EL (cell line): ENCODE results near the gene CSAD.
"Not testable (repeated sequence)": the region's sequence is repeated elsewhere in the genome, so short reads cannot be mapped to it uniquely, and the experiment has no call there.

Experiments used
- DNase-seq: peaks from one replicate; pipeline ENCODE4 v3.0.0-alpha.2; 2016

The CSAD gene

DNA sequence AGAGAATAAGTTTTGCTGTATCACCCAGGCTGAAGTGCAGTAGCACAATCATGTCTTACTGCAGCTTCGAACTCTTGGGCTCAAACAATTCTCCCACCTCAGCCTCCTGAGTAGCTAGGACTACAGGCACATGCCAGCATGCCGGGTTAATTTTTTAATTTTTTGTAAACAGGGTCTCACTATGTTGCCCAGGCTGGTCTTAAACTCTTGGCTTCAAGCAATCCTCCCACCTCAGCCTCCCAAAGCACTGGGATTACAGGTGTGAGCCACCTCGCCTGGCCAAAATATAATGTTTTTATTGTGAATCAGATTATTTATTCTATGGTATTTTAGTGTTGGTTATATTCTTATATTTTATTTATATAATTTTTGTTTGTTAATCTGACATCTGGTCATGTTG lies 4.0 kb downstream of the CSAD start:
- DNase-seq: no peak

DNA sequence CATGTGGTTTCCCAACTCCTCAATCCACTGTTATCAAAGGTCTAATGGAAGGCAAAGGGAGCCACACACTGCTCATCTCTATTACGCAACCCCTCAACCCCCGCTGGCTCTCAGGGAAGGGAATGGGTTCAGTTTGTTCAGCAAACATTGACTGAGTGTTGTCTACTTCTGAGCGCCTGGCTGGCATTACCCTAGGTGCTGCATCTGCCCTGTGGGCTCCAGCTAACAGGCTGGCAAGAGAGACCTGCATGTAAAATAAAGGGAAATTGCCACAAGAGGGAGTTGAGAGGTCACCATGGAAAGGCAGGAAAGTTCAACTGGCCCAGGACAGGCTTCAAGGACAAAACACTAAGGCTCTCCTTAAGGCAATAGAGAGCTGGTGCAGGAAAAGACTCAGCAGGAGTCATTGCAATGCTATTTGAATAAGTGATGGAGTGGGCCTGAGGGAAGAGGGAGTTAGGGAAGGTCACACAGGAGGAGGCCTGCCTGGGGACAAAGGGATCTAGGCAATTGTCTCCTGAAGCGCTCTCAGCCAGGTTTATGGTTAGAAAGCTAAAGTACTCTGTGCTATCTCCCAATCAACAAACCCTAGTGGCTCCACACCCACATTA lies 5.7 kb downstream of the CSAD start:
- peak; percentile 65 for DNase-seq

DNA sequence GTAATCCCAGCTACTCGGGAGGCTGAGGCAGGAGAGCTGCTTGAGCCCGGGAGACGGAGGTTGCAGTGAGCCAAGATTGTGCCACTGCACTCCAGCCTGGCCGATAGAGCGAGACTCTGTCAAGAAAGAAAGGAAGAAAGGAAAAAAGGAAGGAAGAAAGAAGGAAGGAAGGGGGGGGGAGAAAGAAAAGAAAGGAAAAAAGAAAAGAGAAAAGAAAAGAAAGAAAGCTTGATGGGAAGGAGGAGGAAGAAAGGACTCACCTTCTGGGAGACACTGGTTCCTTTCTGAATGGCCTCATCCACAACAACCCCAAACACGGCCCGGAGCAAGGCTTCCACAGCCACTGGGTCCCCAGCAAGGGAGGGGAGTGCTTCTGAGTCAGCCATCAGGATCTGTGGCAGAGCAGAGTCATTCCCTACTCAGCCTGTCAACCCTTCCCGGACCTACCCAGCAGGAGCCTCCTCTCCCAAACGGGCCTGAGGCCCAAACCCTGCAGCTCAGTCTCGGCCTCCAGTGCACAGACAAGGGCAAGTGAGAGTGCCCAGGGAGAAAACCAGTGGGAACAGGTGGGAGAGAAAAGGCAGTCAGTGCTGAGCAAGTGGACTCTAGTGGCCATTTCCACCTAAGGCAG lies 7.5 kb downstream of the CSAD start:
- peak; percentile 70 for DNase-seq

DNA sequence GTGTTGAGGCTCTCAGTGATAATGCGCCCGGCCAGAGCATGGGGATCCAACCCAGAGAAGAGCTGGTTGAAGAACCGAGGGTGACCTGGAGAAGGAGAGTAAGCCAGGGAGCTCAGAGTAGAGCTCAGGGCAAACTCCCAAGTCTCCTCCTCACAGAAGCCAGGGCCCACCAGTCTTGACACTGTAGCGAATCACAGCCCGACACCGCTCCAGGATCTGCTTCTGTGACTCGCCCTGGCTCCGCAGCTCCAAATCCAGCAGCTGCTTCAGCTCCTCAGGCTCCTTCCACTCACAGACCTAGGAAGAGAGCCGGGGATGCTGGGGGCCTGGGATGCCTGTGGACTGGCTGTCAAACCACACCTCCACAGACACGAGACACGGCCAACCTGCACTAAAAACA lies 8.4 kb downstream of the CSAD start:
- peak; percentile 66 for DNase-seq

DNA sequence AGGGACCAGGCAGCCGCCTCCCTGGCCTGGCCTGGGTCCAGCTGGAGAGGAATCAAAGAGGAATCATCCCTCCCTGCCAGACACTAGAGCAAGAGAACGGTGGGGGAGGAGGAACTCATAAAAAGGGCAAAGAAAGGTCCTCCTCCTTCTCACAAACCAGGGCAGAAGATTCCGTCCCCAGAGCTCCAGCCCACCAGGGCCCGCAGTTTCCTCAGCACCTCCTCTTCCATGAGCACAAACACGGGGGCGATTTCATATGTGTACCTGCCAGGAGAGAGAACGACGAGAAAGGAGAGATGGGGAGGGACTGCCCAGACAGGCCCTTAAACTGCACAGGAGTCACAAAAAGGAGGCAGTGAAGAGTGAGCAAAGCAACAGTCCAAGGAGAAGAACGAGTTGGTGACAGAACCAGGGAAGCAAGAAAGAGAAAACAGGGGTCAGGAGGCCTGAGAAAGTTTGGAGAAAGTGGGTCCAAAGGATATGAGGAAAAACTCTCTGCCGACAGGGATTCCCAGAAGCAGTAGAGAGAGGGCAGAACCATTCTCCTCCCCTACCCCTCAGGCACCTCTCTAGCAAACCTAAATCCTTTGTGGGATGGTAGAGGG lies 8.9 kb downstream of the CSAD start:
- DNase-seq: no peak

DNA sequence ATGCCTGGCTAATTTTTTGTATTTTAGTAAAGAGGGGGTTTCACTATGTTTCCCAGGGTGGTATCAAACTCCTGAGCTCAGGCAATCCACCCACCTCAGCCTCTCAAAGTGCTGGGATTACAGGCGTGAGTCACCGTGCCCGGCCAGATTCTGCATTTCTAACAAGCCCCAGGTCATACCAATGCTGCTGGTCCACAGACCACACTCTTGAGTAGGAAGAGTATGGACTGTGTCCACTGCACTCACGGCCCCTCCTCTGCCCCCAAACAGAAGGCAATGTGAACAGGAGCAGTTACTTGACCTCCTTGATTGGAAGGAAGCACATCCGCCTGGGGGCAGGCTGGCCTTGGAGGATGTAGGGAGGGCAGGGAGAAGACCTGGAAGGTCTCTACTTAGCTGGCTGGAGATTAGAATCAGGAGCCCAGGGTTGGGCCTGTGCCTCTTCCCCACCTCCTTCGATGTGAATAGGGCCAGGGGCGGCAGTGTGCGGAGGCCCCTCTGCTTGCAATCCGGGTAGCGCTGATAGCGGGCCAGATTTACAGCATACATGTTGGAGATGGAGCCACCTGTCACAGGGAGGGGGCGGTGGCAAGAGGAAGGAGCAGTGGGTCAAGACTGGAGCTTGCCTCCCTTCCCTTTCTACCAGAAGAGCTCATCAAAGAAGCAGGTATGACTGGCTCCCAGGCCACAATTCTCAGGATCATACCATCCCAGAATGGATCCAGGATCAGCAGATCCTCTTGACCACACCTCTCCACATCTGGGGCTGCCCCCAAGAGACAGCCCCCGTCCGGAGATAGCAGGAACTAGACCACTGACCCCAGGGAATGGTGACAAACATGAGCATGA lies 9.6 kb downstream of the CSAD start:
- DNase-seq: peak; percentile 37

DNA sequence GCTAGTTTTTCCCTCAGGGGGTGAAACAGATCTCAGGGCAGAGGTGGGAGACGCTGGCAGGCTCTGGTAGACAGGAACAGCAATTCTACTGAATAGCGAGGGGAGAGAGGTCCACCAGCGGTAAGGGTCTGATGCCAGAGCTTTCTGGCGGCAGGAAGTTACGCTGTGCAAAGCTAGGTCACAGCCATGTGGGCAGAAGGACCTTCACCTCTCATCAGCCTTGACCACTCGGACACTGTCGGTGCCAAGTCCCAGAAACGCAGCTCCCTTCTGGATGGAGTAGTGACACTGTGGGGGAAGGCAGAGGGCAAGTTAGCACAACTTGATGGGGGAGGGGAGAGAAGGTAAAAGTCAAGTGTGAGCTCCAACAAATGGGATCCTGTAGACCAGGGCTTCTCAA lies 10.5 kb downstream of the CSAD start:
- no peak for DNase-seq

DNA sequence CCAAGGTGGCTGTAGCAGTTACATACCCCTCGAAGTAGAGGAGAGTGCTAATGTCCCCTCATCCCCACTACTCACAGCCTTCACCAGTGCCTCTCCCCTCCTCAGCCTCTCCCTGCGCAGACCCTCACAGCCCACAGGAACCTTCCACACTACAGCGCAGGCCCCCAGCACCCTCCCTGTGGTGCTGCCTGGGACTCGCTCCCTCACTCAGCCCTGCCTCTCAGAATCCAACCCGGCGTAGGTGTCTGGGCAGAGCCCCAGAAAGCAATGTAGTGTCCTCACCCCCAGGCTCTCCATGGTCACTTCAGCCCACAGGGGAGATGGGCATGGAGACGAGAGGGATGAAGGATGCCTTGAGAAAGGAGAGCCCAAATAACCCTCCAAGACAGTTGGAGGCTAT lies 11.1 kb downstream of the CSAD start:
- no peak for DNase-seq

DNA sequence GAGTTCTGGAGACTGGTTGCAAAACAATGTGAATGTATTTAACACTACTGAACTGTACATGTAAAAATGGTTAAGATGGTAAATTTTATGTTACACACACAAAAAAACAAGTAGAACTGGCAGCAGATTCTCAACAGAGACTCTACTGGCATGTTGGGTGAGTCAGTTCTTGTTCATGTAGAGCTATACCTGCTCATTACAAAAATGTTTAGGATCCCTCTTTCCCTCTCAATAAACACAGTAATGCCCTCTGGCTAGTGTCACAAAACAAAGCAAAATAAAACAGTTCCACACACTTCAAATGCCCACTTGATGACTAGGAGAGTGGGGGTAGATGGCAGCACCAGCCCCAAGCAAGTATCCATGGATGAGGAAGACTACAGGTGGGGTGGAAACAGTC lies 13.9 kb downstream of the CSAD start:
- DNase-seq: no peak

DNA sequence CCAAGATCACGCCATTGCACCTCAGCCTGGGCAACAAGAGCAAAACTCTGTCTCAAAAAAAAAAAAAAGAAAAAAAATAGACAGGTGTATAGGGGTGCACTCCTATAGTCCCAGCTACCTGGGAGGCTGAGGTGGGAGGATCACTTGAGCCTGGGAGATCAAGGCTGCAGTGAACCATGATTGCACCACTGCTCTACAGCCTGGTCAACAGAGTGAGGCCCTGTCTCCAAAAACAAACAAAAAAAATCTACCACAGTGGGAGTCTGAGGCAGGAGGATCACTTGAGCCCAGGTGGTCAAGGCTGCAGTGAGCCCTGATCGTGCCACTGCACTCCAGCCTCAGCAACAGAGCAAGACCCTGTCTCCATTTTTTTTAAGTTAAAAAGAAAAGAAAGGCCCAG lies 17.7 kb downstream of the CSAD start:
- not testable (repeated sequence) for DNase-seq

DNA sequence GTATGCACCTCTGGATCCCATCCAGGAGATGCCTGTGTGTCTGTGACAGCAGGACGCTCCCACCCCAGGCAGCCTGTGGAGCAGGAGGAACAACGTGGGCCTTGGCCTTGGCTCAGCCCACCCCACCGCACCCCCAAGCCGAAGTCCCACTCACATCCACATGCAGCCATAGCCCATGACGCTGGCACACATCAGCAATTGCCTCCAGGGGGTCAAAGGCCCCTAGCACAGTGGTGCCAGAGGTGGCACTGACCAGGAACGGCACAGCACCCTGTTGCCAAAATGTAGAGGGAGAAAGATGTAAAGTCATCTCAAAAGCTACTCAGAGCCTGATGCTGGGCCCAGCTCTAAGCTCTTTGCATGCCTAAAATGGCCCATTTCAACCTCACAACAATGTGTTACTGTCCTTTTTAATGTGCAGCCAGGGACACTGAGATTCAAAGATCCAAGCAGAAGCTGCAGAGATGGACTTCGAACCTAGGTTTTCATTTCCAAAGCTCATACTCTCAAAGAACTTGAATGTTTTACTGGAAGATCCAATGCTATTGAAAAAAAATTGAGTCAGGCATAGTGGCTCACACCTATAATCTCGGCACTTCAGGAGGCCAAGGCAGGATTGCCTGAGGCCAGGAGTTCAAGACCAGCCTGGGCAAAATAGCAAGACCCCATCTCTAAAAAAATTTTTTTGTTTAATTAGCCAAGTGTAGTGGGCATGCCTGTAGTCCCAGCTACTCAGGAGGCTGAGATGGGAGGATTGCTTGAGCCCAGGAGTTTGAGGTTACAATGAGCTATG lies 19.4 kb downstream of the CSAD start:
- no peak for DNase-seq

DNA sequence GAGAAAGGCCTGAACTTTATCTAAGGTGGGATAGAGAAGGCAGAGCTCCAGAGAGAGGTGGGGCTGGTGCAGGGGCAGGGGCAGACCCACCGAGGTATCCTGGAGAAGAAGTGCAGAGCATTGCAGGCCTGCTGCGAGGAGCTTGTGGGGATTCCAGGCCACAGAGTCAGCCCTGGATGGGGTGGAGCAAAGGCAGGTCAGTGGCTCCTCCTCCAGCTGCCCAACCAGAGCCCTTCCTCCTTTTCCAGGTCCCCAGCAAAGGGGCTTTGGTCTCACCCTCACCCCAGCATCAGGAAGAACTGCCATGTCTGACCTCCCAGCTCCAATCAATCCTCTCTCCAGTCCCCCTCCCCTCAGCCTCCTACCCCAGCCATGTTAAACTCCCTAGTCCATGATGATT lies 20.1 kb downstream of the CSAD start:
- DNase-seq: no peak

DNA sequence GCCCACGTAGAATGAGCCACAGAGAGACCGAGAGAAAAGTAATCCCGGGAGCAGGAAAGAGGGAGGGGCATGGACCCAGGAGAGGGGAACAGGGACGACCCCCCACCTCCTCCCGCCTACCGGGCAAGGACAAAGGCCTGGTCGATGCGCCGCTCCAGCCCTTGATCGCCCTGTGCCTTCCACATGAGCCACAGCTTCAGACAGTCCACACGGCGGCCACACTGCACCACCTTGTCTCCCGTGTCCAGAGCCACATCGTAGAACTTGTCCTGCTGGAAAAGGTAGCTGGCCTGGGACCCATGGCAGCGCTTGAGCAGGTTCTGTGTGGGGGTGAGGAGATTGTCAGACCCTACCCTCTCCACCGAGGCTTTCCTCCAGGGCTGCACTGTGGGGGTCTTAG lies 20.7 kb downstream of the CSAD start:
- DNase-seq: no peak

DNA sequence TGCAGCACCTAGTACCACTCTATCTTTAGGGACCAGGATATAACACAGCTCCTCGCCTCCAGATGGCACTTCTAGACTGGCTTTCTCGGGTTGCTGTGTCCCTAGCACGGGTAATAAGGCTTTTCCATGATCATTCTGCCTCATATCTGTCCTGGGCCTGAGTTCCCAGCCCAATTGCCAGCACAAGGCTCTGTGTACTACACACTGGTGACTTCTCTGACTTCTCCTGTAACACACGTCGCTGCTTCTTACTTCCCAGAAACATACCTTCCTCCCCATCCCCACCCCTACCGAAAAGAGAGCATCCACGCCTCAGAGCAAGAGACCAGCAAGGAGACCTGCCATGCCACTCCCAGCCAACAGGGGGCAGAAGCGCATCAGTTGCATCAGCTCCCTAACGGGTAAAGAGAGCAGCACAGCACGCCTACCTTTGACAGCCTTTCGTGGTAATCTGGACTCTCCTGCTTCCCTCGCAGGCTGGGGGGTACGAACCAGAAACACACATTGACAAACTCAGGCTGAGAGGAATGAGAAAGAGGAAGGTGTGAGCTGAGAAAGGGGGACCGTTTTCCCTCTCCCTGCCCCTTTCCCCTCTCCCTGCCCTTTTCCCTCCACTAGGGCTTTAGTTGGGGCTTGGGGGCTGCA lies 21.4 kb downstream of the CSAD start:
- DNase-seq: peak; percentile 82

DNA sequence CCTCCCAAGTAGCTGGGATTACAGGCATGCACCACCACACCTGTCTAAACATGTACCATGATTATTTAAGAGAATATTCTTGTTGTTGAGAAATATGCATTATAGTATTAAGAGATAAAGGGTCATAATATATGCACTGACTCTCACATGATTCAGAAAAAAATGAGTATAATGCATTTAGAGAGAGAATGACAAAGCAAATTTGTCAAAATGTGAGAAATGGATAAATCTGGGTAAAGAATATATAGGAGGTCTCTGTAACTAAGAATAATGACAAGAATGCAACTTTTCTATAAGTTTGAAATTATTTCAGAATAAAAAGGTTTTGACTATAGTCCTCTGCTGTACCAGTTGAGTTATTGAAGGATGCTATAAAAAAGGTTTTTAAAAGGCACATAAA lies 28.3 kb downstream of the CSAD start:
- DNase-seq: no peak

DNA sequence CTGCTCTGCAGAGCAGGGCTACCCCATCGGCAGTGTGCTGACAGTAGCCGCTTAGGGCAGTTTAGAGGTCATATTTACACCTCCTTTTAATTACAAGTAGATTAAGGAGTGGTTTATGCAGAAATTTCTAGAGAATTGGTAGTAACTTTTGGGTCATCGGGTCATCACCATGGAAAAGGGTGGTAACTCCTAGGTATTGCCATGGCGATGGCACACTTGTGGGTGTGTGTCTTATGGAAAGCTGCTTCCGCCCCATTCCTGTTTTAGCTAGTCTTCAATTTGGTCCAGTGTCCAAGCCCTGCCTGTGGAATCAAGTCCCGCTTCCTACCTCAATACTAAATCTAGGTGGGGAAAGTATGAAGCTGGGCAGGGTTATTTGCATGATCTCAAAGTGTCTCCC lies 29.7 kb downstream of the CSAD start:
- DNase-seq: no peak

DNA sequence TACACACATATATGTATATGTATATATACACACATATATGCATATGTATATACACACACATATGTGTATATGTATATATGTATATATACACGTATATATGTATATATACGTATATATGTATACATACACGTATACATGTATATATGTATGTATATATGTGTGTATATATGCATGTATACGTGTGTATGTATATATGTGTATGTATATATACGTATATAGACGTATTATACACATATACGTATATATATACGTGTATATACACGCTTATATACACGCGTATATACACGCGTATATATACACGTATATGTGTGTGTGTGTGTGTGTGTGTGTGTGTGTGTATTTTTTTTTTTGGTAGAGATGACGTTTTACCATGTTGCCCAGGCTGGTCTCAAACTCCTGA lies 33.1 kb downstream of the CSAD start:
- DNase-seq: no peak

DNA sequence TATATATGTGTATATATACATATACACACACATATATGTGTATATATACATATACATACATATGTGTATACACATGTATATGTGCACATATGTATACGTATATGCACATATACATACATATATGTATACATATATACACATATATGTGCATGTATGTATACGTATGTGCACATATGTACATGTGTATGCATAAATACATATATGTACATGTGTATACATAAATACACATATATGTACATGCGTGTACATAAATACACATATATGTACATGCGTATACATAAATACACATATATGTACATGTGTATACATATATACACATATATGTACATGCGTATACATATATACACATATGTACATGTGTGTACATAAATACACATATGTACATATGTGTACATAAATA lies 33.5 kb downstream of the CSAD start:
- DNase-seq: no peak

DNA sequence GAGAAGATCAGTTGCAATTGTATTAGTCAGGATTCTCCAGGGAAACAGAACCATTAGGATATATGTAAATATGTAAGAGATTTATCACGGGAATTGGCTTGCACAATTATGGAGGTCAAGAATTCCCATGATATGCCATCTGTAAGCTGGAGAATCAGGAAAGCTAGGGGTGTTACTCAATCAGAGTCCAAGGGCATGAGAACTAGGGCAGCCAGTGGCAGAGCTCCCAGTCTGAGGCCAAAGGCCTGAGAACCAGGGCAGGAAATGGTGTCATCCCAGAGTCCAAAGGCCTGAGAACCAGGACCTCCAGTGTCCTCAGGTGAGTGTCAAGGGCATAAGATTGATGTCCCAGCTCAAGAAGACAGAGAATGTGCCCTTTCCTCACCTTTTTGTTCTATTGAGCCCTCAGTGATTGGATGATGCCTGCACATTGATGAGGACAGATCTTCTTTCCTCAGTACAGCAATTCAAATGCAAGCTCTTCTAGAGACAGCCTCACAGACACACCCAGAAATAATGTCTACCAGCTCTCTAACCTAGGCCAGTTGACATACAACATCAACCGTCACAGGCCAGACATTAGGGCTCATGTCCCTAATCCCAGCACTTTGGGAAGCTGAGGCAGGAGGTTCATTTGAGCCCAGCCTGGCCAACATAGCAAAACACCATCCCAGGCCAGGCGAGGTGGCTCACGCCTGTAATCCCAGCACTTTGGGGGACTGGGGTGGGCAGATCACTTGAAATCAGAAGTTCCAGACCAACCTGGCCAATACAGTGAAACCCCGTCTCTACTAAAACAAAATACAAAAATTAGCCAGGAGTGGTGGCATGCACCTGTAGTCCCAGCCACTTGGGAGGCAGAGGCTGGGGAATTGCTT lies 35.1 kb downstream of the CSAD start:
- peak; percentile 36 for DNase-seq

DNA sequence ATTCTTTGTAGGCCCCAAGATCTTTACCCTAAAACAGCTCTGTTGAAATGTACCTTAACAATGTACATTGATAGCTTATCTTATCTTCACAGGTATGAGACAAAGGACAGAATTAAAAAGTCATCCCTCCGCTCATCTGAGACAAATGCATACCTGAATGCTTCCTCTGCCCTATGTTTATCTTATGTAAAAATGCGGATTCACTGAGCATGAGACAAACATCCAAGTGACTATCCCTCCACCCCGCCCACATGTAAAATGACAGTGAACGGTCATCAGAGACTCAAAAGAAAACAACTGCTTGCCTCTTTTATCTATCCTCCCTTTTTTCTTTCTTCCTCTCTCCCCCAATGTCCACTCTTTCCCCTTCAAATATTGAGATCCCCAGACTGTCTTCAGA lies 37.4 kb downstream of the CSAD start:
- DNase-seq: no peak

DNA sequence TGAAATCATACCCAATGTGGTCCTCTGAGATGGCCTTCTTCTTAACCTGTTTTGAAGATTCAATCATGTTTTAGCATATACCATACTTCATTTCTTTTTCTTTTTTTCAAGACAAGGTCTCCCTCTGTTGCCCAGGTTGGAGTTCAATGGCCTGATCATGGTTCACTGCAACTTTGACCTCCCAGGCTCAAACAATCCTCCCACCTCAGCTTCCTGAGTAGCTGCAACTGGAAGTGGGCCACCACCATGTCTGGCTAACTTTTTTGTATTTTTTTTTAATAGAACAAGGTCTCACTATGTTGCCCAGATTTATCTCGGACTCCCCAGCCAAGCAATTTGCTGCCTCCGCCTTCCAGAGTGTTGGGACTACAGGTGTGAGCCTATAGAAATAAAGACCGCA lies 47.0 kb downstream of the CSAD start:
- no peak for DNase-seq

DNA sequence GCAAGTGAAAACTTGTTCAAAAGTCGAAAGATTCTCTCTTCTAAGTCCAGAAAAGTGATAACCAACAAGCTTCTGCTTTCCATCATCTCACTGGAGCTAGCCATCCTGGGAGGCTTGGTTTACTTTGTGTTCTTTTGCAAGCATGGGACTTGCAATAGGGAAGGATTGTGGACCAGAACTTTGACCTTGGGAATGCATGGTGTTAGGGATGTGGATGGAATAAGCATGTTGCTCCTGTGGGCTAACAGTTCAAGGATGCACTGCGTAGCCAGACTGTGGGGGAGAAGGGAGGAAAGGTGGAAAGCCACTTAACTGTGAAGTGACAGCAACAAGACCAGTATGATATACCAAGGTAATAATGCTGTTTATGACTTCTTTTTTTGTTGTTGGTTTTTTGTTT lies 48.9 kb downstream of the CSAD start:
- no peak for DNase-seq
